WTC11 (cell line): Measurements from ENCODE around the gene MIOX.

Experiments used
- ATF3 ChIP-seq: sonication (generic); formaldehyde crosslinking; conservative IDR thresholded peaks from 2 replicates; pipeline ENCODE4 v1.8.1; 2022; ENCODE audit warnings: mild to moderate bottlenecking, missing genetic modification reagents
- CREB1 ChIP-seq: sonication (generic); formaldehyde crosslinking; IDR thresholded peaks from 2 replicates; pipeline ENCODE4 v1.8.0; 2023; ENCODE audit warnings: mild to moderate bottlenecking, missing genetic modification reagents
- FOXK1 ChIP-seq: sonication (generic); formaldehyde crosslinking; IDR thresholded peaks from 2 replicates; pipeline ENCODE4 v1.8.0; 2022; ENCODE audit warnings: mild to moderate bottlenecking, moderate library complexity, missing genetic modification reagents
- HMGXB4 ChIP-seq: sonication (generic); formaldehyde crosslinking; IDR thresholded peaks from 2 replicates; pipeline ENCODE4 v1.8.1; 2023; ENCODE audit warnings: mild to moderate bottlenecking, moderate library complexity, missing genetic modification reagents
- MAX ChIP-seq: sonication (generic); formaldehyde crosslinking; IDR thresholded peaks from 2 replicates; pipeline ENCODE4 v1.8.0; 2022; ENCODE audit warnings: mild to moderate bottlenecking, missing genetic modification reagents
- NR3C1 ChIP-seq: sonication (generic); formaldehyde crosslinking; conservative IDR thresholded peaks from 2 replicates; pipeline ENCODE4 v1.8.1; 2023; ENCODE audit warnings: low read depth, mild to moderate bottlenecking, missing genetic modification reagents

- TF ChIP-seq ATF3 (CRISPR knock-in tag), result no peak
- no peak for TF ChIP-seq CREB1 (CRISPR knock-in tag)
- TF ChIP-seq FOXK1 (CRISPR knock-in tag), result no peak
- TF ChIP-seq HMGXB4 (CRISPR knock-in tag), result no peak
- no peak for TF ChIP-seq NR3C1 (CRISPR knock-in tag)
- TF ChIP-seq MAX, result no peak
These were observed 39.7 kb upstream of the MIOX start for GRCh38 chr22:50446708-50447575.
